Measurements from ENCODE around the gene ZRANB1.

Gene ZRANB1

GRCh38 chr10:125027871-125028869, 86.2 kb downstream of the ZRANB1 start:
- no peak for DNase-seq (ENCODE audit: extremely low read depth, low read depth)
- TF ChIP-seq CTCF (IDR thresholded peaks at IDR 0.05; ENCODE audit: low read depth, low read length) = no peak

GRCh38 chr10:125029584-125030242, 87.8 kb downstream of the ZRANB1 start:
- no peak for DNase-seq (ENCODE audit: extremely low read depth, low read depth)
- no peak for TF ChIP-seq CTCF (IDR thresholded peaks at IDR 0.05; ENCODE audit: low read depth, low read length)

GRCh38 chr10:125030567-125031197, 88.8 kb downstream of the ZRANB1 start:
- no peak for TF ChIP-seq CTCF (IDR thresholded peaks at IDR 0.05; ENCODE audit: low read depth, low read length)
- DNase-seq (ENCODE audit: extremely low read depth, low read depth) = no peak

- TF ChIP-seq CTCF (IDR thresholded peaks at IDR 0.05; ENCODE audit: low read depth, low read length) = no peak
- DNase-seq (ENCODE audit: extremely low read depth, low read depth) = no peak
Measured at GRCh38 chr10:125032474-125033020, 90.6 kb downstream of the ZRANB1 start.

- no peak for TF ChIP-seq CTCF (IDR thresholded peaks at IDR 0.05; ENCODE audit: low read depth, low read length)
- DNase-seq (ENCODE audit: extremely low read depth, low read depth) = no peak
Measured at GRCh38 chr10:125033146-125033924, 91.4 kb downstream of the ZRANB1 start.

GRCh38 chr10:125034675-125035074, 92.8 kb downstream of the ZRANB1 start:
- no peak for TF ChIP-seq CTCF (IDR thresholded peaks at IDR 0.05; ENCODE audit: low read depth, low read length)
- no peak for DNase-seq (ENCODE audit: extremely low read depth, low read depth)

All from AG09319 (cell line).